HepG2 (cell line): Measurements from ENCODE around the gene ITIH1. TPM values are rescaled to one million over a fixed set of nuclear protein-coding genes. Genes with fewer than 3 reads are reported as not detected.

Source experiments
- ATAC-seq: fragments of 200-7000 bp; cut with Tn5 transposase; 3 replicates; pipeline ENCODE4 v1.9.1; 2020; ENCODE audit warnings: mild to moderate bottlenecking, moderate library complexity
- BruUV-seq: library from RNA; stranded (reverse); fragments of 400-500 nt; replicated peaks from 2 replicates; lab custom pipeline; 2021; lab: Mats Ljungman, UMichigan
- CTCF ChIA-PET: fragments of 300-600 bp; formaldehyde crosslinking; extraction: SDS; loops from one replicate; lab custom pipeline; 2021; ENCODE audit warnings: low total read pairs, inconsistent platforms, low intra/inter-chr PET ratio; lab: Yijun Ruan, JAX
- POLR2A ChIA-PET: fragments of 350-600 bp; sonication (Branson Sonifier 250); formaldehyde crosslinking; loops from one replicate; lab custom pipeline; 2020; ENCODE audit warnings: antibody characterized with exemption, inconsistent platforms; lab: Yijun Ruan, JAX
- DNase-seq: peaks from one replicate; pipeline ENCODE4 v3.0.0-alpha.2; 2015; ENCODE audit warnings: low spot score
- FAIRE-seq: peaks from 3 replicates; lab custom pipeline; 2011; peaks lifted over from hg19 to GRCh38; lab: Jason Lieb, UNC
- H2AFZ ChIP-seq: one replicate; pipeline ENCODE4 v1.6.1; 2011; ENCODE audit warnings: low read length, inconsistent platforms
- H3K27ac ChIP-seq: fragments of 300-600 bp; 3 replicates; pipeline ENCODE4 v1.8.0; 2011; ENCODE audit warnings: mixed run types, mild to moderate bottlenecking, mixed read lengths, low read length, inconsistent platforms; ENCODE audit not compliant: insufficient read depth; ENCODE audit errors: extremely low read length
- H3K27me3 ChIP-seq, 2 experiments: fragments of 200-600 bp in 1 of 2; 2 replicates in 1 of 2; 3 replicates in 1 of 2; pipeline versions ENCODE4 v1.6.0 to v1.8.0; 2011; ENCODE audit warnings: low read length in 2 of 2, mild to moderate bottlenecking in 2 of 2, moderate library complexity in 2 of 2, inconsistent platforms in 1 of 2; ENCODE audit not compliant: insufficient read depth in 2 of 2, control insufficient read depth in 1 of 2
- H3K36me3 ChIP-seq, 2 experiments: fragments of 200-600 bp in 1 of 2; replicated peaks in 1 of 2; 2 replicates in 1 of 2; 3 replicates in 1 of 2; pipeline versions ENCODE4 v1.5.1 to v1.8.0; 2011; ENCODE audit warnings: low read length in 2 of 2, inconsistent platforms in 1 of 2; ENCODE audit not compliant: insufficient read depth in 2 of 2, control insufficient read depth in 1 of 2
- H3K4me1 ChIP-seq: 2 replicates; pipeline ENCODE4 v1.5.1; 2012; ENCODE audit warnings: low read length, inconsistent platforms; ENCODE audit not compliant: insufficient read depth
- H3K4me2 ChIP-seq: 2 replicates; pipeline ENCODE4 v1.6.0; 2011; ENCODE audit warnings: low read depth, low read length, inconsistent platforms
- H3K4me3 ChIP-seq, 3 experiments: fragments of 200-600 bp in 1 of 3; sonication (generic), shearing (Covaris generic) in 1 of 3; replicated peaks in 1 of 3; 2 replicates each; pipeline ENCODE4 v1.5.1; 2011 to 2016; ENCODE audit warnings: low read length in 3 of 3, inconsistent platforms in 2 of 3, low read depth in 2 of 3, mild to moderate bottlenecking in 2 of 3, control low read depth in 1 of 3, mixed read lengths in 1 of 3; ENCODE audit not compliant: insufficient read depth in 1 of 3
- H3K79me2 ChIP-seq: one replicate; pipeline ENCODE4 v1.6.1; 2011; ENCODE audit warnings: low read length, inconsistent platforms; ENCODE audit not compliant: insufficient read depth
- H3K9ac ChIP-seq: 2 replicates; pipeline ENCODE4 v1.6.0; 2011; ENCODE audit warnings: mild to moderate bottlenecking, low read depth, low read length, inconsistent platforms; ENCODE audit not compliant: insufficient read depth
- H3K9me3 ChIP-seq: 2 replicates; pipeline ENCODE4 v1.5.1; 2012; ENCODE audit warnings: mild to moderate bottlenecking, low read length
- H4K20me1 ChIP-seq: 2 replicates; pipeline ENCODE4 v1.6.0; 2011; ENCODE audit warnings: inconsistent platforms, mild to moderate bottlenecking, low read length, moderate library complexity; ENCODE audit not compliant: insufficient read depth
- ELF1 ChIP-seq: sonication (generic); formaldehyde crosslinking; IDR thresholded peaks from 2 replicates; pipeline ENCODE4 v1.4.0; 2020; ENCODE audit warnings: missing genetic modification reagents
- NCOA5 ChIP-seq: sonication (generic); formaldehyde crosslinking; IDR thresholded peaks from 2 replicates; pipeline ENCODE4 v1.4.0; 2020; ENCODE audit warnings: missing genetic modification reagents
- SP5 ChIP-seq: IDR thresholded peaks from 2 replicates; pipeline ENCODE4 v1.6.1; 2016; ENCODE audit warnings: low read depth, borderline replicate concordance
- SRSF9 ChIP-seq: fragments of 200-400 bp; formaldehyde crosslinking; IDR thresholded peaks from 2 replicates; pipeline ENCODE4 v1.6.1; 2018; ENCODE audit warnings: borderline replicate concordance, mild to moderate bottlenecking, low read depth, low read length; ENCODE audit not compliant: insufficient read depth, poor library complexity, severe bottlenecking
- TBL1XR1 ChIP-seq: fragments of 150-350 bp; IDR thresholded peaks from 2 replicates; pipeline ENCODE4 v1.6.1; 2014; ENCODE audit warnings: borderline replicate concordance, low read length; ENCODE audit not compliant: partially characterized antibody
- ZNF232 ChIP-seq: sonication (generic); formaldehyde crosslinking; IDR thresholded peaks from 2 replicates; pipeline ENCODE4 v1.4.0; 2020; ENCODE audit warnings: missing genetic modification reagents, borderline replicate concordance
- ZNF253 ChIP-seq: sonication (generic); formaldehyde crosslinking; IDR thresholded peaks from 2 replicates; pipeline ENCODE4 v1.8.0; 2022; ENCODE audit warnings: mild to moderate bottlenecking, missing genetic modification reagents, borderline replicate concordance
- ZNF331 ChIP-seq: sonication (generic); formaldehyde crosslinking; IDR thresholded peaks from 2 replicates; pipeline ENCODE4 v1.4.0; 2020; ENCODE audit warnings: missing genetic modification reagents
- ZNF44 ChIP-seq: sonication (generic); formaldehyde crosslinking; IDR thresholded peaks from 2 replicates; pipeline ENCODE4 v1.5.1; 2020; ENCODE audit warnings: mild to moderate bottlenecking, missing genetic modification reagents
- ZNF501 ChIP-seq: sonication (generic); formaldehyde crosslinking; IDR thresholded peaks from 2 replicates; pipeline ENCODE4 v1.5.1; 2020; ENCODE audit warnings: mild to moderate bottlenecking, moderate library complexity, missing genetic modification reagents
- ZNF674 ChIP-seq: sonication (generic); formaldehyde crosslinking; IDR thresholded peaks from 2 replicates; pipeline ENCODE4 v1.5.0; 2020; ENCODE audit warnings: low read depth, mild to moderate bottlenecking, missing genetic modification reagents
- ZSCAN12 ChIP-seq: sonication (generic); formaldehyde crosslinking; IDR thresholded peaks from 2 replicates; pipeline ENCODE4 v1.9.0; 2021; ENCODE audit warnings: mild to moderate bottlenecking, missing genetic modification reagents
- WGBS: methylation state at CpG from one replicate; pipeline ENCODE4 v1.1.6; 2017; ENCODE audit warnings: low lambda C conversion rate; 5-methylcytosine and 5-hydroxymethylcytosine counted together
- in situ Hi-C: cut with HindIII; loops from 2 replicates; pipeline ENCODE4 v1.10.0; 2017; ENCODE audit warnings: low pct_unique_long_range_greater_than_20kb; ENCODE audit not compliant: extremely low pct_ligation_motif_present
- intact Hi-C: fragments of 100-400 bp; cut with micrococcal nuclease; formaldehyde crosslinking; loops from one replicate; pipeline ENCODE4 v1.10.0; 2022; ENCODE audit not compliant: unreplicated experiment
- polyA plus RNA-seq, 8 experiments: library from polyadenylated mRNA; depleted of rRNA in 3 of 8; stranded (reverse) in 7 of 8; unstranded in 1 of 8; fragments of >200 nt; fragmentation: Illumina TruSeq in 4 of 8; extraction: Trizol in 4 of 8; gene quantifications; 2 replicates each; pipeline versions ENCODE4 v1.2.1 to v1.2.3, GENCODE V29; 2011 to 2016; ENCODE audit warnings: low read depth in 4 of 8, missing spikeins in 1 of 8, mixed read lengths in 1 of 8; ENCODE audit not compliant: insufficient read depth in 1 of 8
- total RNA-seq, 5 experiments: library from RNA; depleted of rRNA; stranded (reverse); fragments of >200 nt; fragmentation: Illumina TruSeq; extraction: Trizol; gene quantifications; 2 replicates each; pipeline ENCODE4 v1.2.3, GENCODE V29; 2016; ENCODE audit warnings: low read depth in 1 of 5
- TF ChIP-seq, protein P1 (sequence below): sonication (generic); formaldehyde crosslinking; conservative IDR thresholded peaks from 2 replicates; pipeline ENCODE4 v1.8.1; 2023; ENCODE audit warnings: missing genetic modification reagents
- TF ChIP-seq, protein P2 (sequence below), 2 experiments: fragments of 450-650 bp in 1 of 2; sonication (generic) in 1 of 2; formaldehyde crosslinking; IDR thresholded peaks; 2 replicates each; pipeline versions ENCODE4 v1.5.0 to v1.8.0; 2020 to 2022; ENCODE audit warnings: mild to moderate bottlenecking in 1 of 2, missing genetic modification reagents in 1 of 2
- TF ChIP-seq, protein P3 (sequence below): sonication (generic); formaldehyde crosslinking; IDR thresholded peaks from 2 replicates; pipeline ENCODE4 v1.5.0; 2020; ENCODE audit warnings: missing genetic modification reagents, mild to moderate bottlenecking, borderline replicate concordance
- TF ChIP-seq, protein P4 (sequence below): sonication (generic); formaldehyde crosslinking; IDR thresholded peaks from 2 replicates; pipeline ENCODE4 v1.5.1; 2020; ENCODE audit warnings: mild to moderate bottlenecking, missing genetic modification reagents, moderate library complexity

The ITIH1 gene
- total and polyA plus RNA-seq, 2 of the 13 experiments (the other 11 are each of a cell fraction or from before 2014, with no cell fraction given): 12.3 to 19.6 TPM

DNA sequence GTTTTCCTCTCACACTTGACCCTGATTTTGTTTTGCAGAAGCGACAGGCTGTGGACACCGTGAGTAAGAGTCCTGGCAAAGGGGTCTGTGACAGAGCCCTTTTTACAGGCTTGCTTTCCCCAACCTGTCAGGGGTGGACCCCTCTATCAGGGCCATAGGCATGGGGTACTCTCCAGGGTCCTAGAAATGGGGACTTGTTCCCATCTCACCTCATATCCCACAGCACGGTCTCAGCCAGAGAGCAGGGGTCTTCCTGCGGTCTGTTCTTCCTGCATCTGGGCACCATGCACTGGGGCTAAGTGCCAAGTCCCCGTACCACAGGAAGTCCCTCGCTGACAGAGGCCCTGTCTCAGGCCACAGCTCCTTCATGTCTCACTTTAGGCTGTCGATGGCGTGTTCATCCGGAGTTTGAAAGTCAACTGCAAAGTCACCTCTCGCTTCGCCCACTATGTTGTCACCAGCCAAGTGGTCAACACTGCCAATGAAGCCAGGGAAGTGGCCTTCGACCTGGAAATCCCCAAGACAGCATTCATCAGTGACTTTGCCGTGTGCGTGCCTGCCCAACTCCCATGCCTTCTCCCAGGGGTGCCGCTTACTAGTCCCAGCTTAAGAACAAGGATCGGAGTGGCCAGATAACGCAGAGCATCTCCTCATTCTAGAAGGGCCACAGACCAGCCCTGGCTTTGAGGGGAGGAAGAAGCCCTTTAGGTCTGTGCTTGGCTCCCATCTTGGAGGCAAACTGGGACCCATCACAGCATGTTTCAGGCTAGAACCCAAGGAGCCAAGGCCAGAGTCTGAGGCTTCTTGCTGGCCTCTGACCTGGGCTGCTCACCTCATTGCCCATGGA is 783 bp downstream of the ITIH1 start:
- ChIA-PET POLR2A (interaction anchor here (2.3 to 18.4 kb wide), 2 partner anchors 7 to 18 kb away, joined by 9 to 466 read pairs; partner anchors contain the start of genes ITIH3 and NEK4), CTCF (no interaction called here)
- Histone ChIP-seq H3K36me3 (no peaks in the 10 kb centered on the region), H3K4me3 (no peak overlapping the region), H3K9ac (no peak overlapping the region), H3K27me3 (no peaks in the 10 kb centered on the region), H3K27ac (peak overlapping the region; percentile 32), H3K9me3 (no peaks in the 10 kb centered on the region), H4K20me1 (no peaks in the 10 kb centered on the region), H3K4me1 (peaks cover 81% of the 10 kb centered on the region), H2AFZ (no peak overlapping the region), H3K79me2 (no peaks in the 10 kb centered on the region), H3K4me2 (no peak overlapping the region)
- WGBS: 94% methylated on average over 17 of the region's 17 CpGs
- no peak for DNase-seq
- no peak for ATAC-seq
- FAIRE-seq: no peak
- intact Hi-C loops: loop anchor here (10.0 kb wide), 1 partner anchor 47 kb away; no protein-coding TSS in a partner anchor
- in situ Hi-C loops: no loop called here
- no TSS peak for BruUV-seq
- TF ChIP-seq, protein P1, sequence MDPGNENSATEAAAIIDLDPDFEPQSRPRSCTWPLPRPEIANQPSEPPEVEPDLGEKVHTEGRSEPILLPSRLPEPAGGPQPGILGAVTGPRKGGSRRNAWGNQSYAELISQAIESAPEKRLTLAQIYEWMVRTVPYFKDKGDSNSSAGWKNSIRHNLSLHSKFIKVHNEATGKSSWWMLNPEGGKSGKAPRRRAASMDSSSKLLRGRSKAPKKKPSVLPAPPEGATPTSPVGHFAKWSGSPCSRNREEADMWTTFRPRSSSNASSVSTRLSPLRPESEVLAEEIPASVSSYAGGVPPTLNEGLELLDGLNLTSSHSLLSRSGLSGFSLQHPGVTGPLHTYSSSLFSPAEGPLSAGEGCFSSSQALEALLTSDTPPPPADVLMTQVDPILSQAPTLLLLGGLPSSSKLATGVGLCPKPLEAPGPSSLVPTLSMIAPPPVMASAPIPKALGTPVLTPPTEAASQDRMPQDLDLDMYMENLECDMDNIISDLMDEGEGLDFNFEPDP: no peak
- TF ChIP-seq, protein P2, sequence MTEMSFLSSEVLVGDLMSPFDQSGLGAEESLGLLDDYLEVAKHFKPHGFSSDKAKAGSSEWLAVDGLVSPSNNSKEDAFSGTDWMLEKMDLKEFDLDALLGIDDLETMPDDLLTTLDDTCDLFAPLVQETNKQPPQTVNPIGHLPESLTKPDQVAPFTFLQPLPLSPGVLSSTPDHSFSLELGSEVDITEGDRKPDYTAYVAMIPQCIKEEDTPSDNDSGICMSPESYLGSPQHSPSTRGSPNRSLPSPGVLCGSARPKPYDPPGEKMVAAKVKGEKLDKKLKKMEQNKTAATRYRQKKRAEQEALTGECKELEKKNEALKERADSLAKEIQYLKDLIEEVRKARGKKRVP (CRISPR knock-in tag; IDR thresholded peaks at IDR 0.05): no peak
- TF ChIP-seq, protein P3, sequence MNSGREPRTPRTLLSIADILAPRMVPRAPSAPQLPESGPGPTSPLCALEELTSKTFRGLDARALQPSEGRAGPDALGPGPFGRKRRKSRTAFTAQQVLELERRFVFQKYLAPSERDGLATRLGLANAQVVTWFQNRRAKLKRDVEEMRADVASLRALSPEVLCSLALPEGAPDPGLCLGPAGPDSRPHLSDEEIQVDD (CRISPR knock-in tag): no peak
- no peak for TF ChIP-seq NCOA5 (CRISPR knock-in tag)
- TF ChIP-seq ZNF253 (CRISPR knock-in tag): no peak
- TF ChIP-seq ZNF501 (CRISPR knock-in tag): no peak
- TF ChIP-seq SRSF9: no peak
- no peak for TF ChIP-seq ZSCAN12 (CRISPR knock-in tag)
- no peak for TF ChIP-seq SP5 (CRISPR knock-in tag)
- no peak for TF ChIP-seq ZNF331 (CRISPR knock-in tag)
- TF ChIP-seq TBL1XR1: no peak
- no peak for TF ChIP-seq ZNF674
- no peak for TF ChIP-seq ELF1 (CRISPR knock-in tag)
- no peak for TF ChIP-seq ZNF232 (CRISPR knock-in tag)
- TF ChIP-seq ZNF44 (CRISPR knock-in tag): 0 out of 2 replicates have a peak, but pooled peaks have one; percentile 6
- TF ChIP-seq, protein P4, sequence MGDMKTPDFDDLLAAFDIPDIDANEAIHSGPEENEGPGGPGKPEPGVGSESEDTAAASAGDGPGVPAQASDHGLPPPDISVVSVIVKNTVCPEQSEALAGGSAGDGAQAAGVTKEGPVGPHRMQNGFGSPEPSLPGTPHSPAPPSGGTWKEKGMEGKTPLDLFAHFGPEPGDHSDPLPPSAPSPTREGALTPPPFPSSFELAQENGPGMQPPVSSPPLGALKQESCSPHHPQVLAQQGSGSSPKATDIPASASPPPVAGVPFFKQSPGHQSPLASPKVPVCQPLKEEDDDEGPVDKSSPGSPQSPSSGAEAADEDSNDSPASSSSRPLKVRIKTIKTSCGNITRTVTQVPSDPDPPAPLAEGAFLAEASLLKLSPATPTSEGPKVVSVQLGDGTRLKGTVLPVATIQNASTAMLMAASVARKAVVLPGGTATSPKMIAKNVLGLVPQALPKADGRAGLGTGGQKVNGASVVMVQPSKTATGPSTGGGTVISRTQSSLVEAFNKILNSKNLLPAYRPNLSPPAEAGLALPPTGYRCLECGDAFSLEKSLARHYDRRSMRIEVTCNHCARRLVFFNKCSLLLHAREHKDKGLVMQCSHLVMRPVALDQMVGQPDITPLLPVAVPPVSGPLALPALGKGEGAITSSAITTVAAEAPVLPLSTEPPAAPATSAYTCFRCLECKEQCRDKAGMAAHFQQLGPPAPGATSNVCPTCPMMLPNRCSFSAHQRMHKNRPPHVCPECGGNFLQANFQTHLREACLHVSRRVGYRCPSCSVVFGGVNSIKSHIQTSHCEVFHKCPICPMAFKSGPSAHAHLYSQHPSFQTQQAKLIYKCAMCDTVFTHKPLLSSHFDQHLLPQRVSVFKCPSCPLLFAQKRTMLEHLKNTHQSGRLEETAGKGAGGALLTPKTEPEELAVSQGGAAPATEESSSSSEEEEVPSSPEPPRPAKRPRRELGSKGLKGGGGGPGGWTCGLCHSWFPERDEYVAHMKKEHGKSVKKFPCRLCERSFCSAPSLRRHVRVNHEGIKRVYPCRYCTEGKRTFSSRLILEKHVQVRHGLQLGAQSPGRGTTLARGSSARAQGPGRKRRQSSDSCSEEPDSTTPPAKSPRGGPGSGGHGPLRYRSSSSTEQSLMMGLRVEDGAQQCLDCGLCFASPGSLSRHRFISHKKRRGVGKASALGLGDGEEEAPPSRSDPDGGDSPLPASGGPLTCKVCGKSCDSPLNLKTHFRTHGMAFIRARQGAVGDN (CRISPR knock-in tag): 0 out of 2 replicates have a peak, but pooled peaks have one; percentile 22
